MCF 10A (cell line): ENCODE results near the gene CRY1. TPM values are rescaled to one million over a fixed set of nuclear protein-coding genes. Genes with fewer than 3 reads are reported as not detected.
"Not testable (repeated sequence)": the region's sequence is repeated elsewhere in the genome, so short reads cannot be mapped to it uniquely, and the experiment has no call there.

Experiments
- BruUV-seq: library from RNA; stranded (reverse); fragments of 400-500 nt; replicated peaks from 2 replicates; lab custom pipeline; 2021; lab: Mats Ljungman, UMichigan
- CTCF ChIA-PET: fragments of 300-600 bp; sonication (Branson Sonifier 250); formaldehyde crosslinking; extraction: SDS; loops from one replicate; lab custom pipeline; 2021; ENCODE audit warnings: antibody characterized with exemption, inconsistent platforms; lab: Yijun Ruan, JAX
- POLR2A ChIA-PET: fragments of 300-600, 350-650 bp; sonication (Branson Sonifier 250); formaldehyde crosslinking; extraction: SDS; loops from one replicate; lab custom pipeline; 2020; ENCODE audit warnings: antibody characterized with exemption, inconsistent platforms; lab: Yijun Ruan, JAX
- DNase-seq: peaks from one replicate; pipeline ENCODE4 v3.0.0-alpha.2; 2018; ENCODE audit not compliant: unreplicated experiment
- H3K27ac Mint-ChIP-seq: one replicate; pipeline ENCODE4 v1.8.0; 2022; ENCODE audit warnings: mild to moderate bottlenecking, low read depth, mixed read lengths; ENCODE audit not compliant: unreplicated experiment
- H3K27me3 Mint-ChIP-seq: one replicate; pipeline ENCODE4 v1.8.0; 2022; ENCODE audit warnings: mixed read lengths; ENCODE audit not compliant: insufficient read depth, unreplicated experiment
- H3K36me3 Mint-ChIP-seq: one replicate; pipeline ENCODE4 v1.8.0; 2022; ENCODE audit warnings: mild to moderate bottlenecking, moderate library complexity, mixed read lengths; ENCODE audit not compliant: insufficient read depth, unreplicated experiment
- H3K4me1 Mint-ChIP-seq: one replicate; pipeline ENCODE4 v1.8.0; 2022; ENCODE audit warnings: mixed read lengths; ENCODE audit not compliant: insufficient read depth, unreplicated experiment
- H3K4me3 Mint-ChIP-seq: one replicate; pipeline ENCODE4 v1.8.0; 2022; ENCODE audit warnings: mild to moderate bottlenecking, moderate library complexity, mixed read lengths; ENCODE audit not compliant: unreplicated experiment
- H3K9me3 Mint-ChIP-seq: one replicate; pipeline ENCODE4 v1.8.0; 2022; ENCODE audit warnings: mixed read lengths; ENCODE audit not compliant: unreplicated experiment
- intact Hi-C: fragments of 100-400 bp; cut with micrococcal nuclease; formaldehyde crosslinking; loops from 2 replicates; pipeline ENCODE4 v1.14.1; 2022
- total RNA-seq: library from RNA; stranded (reverse); gene quantifications from 2 replicates; pipeline ENCODE4 v1.2.3, GENCODE V29; 2022
- TF ChIP-seq, protein P1 (sequence below): fragments of 200-600 bp; IDR thresholded peaks from one replicate; pipeline ENCODE4 v1.8.0; 2022; ENCODE audit warnings: antibody characterized with exemption, mild to moderate bottlenecking; ENCODE audit not compliant: unreplicated experiment

The CRY1 gene
- total RNA-seq, 1 experiment from 2014 or later: 11.6 TPM

DNA sequence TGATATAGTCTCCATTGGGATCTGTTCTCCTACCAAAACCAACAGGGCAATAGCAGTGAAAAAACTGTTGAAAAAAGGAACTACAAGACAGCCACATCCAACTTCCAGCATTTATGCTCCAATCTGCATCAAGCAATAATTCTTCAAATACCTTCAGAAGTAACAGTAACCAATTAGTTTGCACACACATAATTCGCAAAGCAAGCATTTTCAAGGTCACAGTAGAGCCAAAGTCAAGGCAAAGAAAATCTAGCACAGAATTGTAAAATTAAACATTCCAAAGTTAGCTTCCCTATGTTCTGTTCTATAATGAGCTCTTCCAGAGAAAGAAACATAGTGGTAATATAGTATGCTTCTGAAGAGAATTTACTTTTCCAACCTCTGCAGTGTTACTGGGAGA, 95.4 kb downstream of the CRY1 start:
- intact Hi-C loops: no loop called here
- no peak for DNase-seq
- TF ChIP-seq, protein P1, sequence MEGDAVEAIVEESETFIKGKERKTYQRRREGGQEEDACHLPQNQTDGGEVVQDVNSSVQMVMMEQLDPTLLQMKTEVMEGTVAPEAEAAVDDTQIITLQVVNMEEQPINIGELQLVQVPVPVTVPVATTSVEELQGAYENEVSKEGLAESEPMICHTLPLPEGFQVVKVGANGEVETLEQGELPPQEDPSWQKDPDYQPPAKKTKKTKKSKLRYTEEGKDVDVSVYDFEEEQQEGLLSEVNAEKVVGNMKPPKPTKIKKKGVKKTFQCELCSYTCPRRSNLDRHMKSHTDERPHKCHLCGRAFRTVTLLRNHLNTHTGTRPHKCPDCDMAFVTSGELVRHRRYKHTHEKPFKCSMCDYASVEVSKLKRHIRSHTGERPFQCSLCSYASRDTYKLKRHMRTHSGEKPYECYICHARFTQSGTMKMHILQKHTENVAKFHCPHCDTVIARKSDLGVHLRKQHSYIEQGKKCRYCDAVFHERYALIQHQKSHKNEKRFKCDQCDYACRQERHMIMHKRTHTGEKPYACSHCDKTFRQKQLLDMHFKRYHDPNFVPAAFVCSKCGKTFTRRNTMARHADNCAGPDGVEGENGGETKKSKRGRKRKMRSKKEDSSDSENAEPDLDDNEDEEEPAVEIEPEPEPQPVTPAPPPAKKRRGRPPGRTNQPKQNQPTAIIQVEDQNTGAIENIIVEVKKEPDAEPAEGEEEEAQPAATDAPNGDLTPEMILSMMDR: no peak
- ChIA-PET POLR2A (no interaction called here), CTCF (interaction anchor here (0.8 to 1.3 kb wide), 3 partner anchors 10 to 106 kb away, joined by 3 to 7 read pairs (median 3); no protein-coding TSS in a partner anchor)
- BruUV-seq: no TSS peak
- Mint-ChIP-seq H3K36me3 (peaks cover 6% of the 10 kb centered on the region), H3K27ac (no peak overlapping the region), H3K4me1 (no peaks in the 10 kb centered on the region), H3K4me3 (no peak overlapping the region), H3K27me3 (no peaks in the 10 kb centered on the region), H3K9me3 (no peaks in the 10 kb centered on the region)

DNA sequence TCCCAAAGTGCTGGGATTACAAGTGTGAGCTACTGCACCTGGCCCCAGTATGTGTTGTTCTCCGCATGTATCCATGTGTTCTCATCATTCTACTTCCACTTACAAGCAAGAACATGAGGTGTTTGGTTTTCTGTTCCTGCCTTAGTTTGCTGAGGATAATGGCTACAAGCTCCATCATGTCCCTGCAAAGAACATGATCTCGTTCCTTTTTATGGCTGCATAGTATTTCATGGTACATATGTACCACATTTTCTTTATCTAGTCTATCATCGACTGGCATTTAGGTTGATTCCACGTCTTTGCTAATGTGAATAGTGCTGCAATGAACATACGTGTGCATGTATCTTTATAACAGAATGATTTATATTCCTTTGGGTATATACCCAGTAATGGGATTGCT, 97.2 kb downstream of the CRY1 start:
- H3K27ac Mint-ChIP-seq, CTCF ChIA-PET, H3K4me3 Mint-ChIP-seq, H3K36me3 Mint-ChIP-seq, H3K27me3 Mint-ChIP-seq, intact Hi-C loops, DNase-seq, BruUV-seq, H3K9me3 Mint-ChIP-seq, H3K4me1 Mint-ChIP-seq: not testable (repeated sequence)
- POLR2A ChIA-PET: interaction anchor here (0.5 kb wide), 1 partner anchor 89 kb away, joined by 3 read pairs; no protein-coding TSS in a partner anchor

DNA sequence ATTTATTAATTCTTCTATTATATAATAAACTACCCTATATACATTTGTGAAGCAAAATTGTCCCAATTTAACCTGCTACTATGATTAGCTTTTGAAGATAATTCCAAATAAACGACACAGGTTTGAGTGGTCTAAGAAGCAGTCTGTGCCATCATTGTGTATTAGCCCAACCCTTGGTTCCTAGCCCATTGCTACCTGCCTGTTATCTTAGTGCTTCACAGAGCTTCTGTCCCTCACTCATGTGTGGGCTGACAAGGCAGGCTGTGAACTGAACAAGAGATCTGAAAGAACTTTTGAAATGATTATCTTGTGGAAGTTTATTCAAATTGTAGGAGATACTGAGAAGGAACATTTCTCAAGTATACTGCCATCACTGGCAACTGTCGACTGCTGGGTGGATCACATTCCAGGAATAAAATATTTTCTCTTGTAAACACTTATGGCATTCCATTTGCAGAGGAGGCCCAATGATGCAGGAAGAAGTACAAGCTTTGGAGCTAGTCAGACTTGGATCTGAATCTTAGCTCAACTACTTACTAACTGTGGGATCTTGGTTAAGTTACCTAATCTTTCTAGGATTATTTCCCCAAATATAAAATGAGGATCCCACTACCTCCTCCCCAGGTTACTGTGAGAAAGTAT, 98.6 kb downstream of the CRY1 start:
- Mint-ChIP-seq H3K27ac (no peak overlapping the region), H3K36me3 (peaks cover 6% of the 10 kb centered on the region), H3K9me3 (no peaks in the 10 kb centered on the region), H3K4me1 (no peaks in the 10 kb centered on the region), H3K4me3 (no peak overlapping the region), H3K27me3 (no peaks in the 10 kb centered on the region)
- CTCF ChIA-PET: interaction anchor here (1.1 kb wide), 1 partner anchor 13 kb away, joined by 3 read pairs; no protein-coding TSS in a partner anchor
- DNase-seq: no peak
- POLR2A ChIA-PET: interaction anchor here (0.8 kb wide), 1 partner anchor 14 kb away, joined by 3 read pairs; no protein-coding TSS in a partner anchor
- intact Hi-C loops: no loop called here
- no TSS peak for BruUV-seq
- TF ChIP-seq, protein P1: no peak

DNA sequence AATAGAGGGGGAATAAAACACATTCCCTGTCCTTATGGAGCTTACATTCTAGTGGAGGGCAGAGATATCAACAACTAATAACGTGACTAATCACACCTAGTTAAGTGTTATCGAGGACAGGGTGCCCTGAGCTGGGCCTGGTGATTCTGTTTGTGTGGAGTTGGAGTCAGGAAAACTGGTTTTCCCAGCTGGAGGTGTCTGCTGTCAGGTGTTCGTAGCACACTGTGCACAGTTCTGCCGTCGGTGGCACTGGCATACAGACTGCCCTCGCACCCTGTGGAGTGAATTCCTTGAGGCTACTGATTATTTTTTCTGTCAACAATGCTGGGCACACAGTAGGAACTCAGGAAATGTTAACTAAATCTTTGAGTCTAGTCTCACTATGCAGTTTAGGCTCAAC, 105.5 kb downstream of the CRY1 start:
- no TSS peak for BruUV-seq
- ChIA-PET CTCF (interaction anchor here (0.6 to 1.1 kb wide), 4 partner anchors 11 to 524 kb away, joined by 3 read pairs; no protein-coding TSS in a partner anchor), POLR2A (interaction anchor here (0.8 to 2.3 kb wide), 7 partner anchors 10 to 576 kb away, joined by 3 to 24 read pairs (median 8); partner anchors contain the start of gene TMEM263)
- H3K36me3 Mint-ChIP-seq: peaks cover 38% of the 10 kb centered on the region
- H3K27ac Mint-ChIP-seq: peak overlapping the region; percentile 92
- H3K4me3 Mint-ChIP-seq: peak overlapping the region; percentile 97
- DNase-seq: no peak
- H3K27me3 Mint-ChIP-seq: no peaks in the 10 kb centered on the region
- peaks cover 25% of the 10 kb centered on the region for H3K4me1 Mint-ChIP-seq
- TF ChIP-seq, protein P1: no peak
- H3K9me3 Mint-ChIP-seq: no peaks in the 10 kb centered on the region
- intact Hi-C loops: loop anchor here (1.0 to 2.0 kb wide), 2 partner anchors 91 to 105 kb away; partner anchors contain the start of gene CRY1
